Mucosa of descending colon (tissue), 3 donors: Measurements from ENCODE around the gene GNG7. TPM values are rescaled to one million over a fixed set of nuclear protein-coding genes. Genes with fewer than 3 reads are reported as not detected.

Source experiments
- ATAC-seq: fragments of 200-7000 bp; cut with Tn5 transposase; one replicate; pipeline ENCODE4 v1.9.1; 2020; ENCODE audit warnings: mild to moderate bottlenecking, moderate library complexity
- DNase-seq, 3 donors: peaks; one replicate each; pipeline ENCODE4 v3.0.0-alpha.2; 2020
- H3K36me3 ChIP-seq: fragments of 200-600 bp; one replicate; pipeline ENCODE4 v1.8.0; 2021; ENCODE audit warnings: low read depth, mild to moderate bottlenecking
- H3K4me1 ChIP-seq: fragments of 200-600 bp; one replicate; pipeline ENCODE4 v1.8.0; 2021; ENCODE audit warnings: low read depth, mild to moderate bottlenecking
- H3K4me3 ChIP-seq: fragments of 200-600 bp; one replicate; pipeline ENCODE4 v1.8.0; 2021; ENCODE audit warnings: mild to moderate bottlenecking
- H3K9me3 ChIP-seq: fragments of 200-600 bp; one replicate; pipeline ENCODE4 v1.8.0; 2021; ENCODE audit warnings: mild to moderate bottlenecking
- CTCF ChIP-seq: fragments of 200-600 bp; IDR thresholded peaks from one replicate; pipeline ENCODE4 v1.8.0; 2022; ENCODE audit warnings: antibody characterized with exemption, mild to moderate bottlenecking
- intact Hi-C, 2 donors: fragments of 100-400 bp; cut with DNase I in 1 of 2; cut with micrococcal nuclease in 1 of 2; formaldehyde crosslinking; loops; one replicate each; pipeline versions ENCODE4 v1.11.0 to v1.11.1; 2022; cut with DNase I, micrococcal nuclease
- total RNA-seq, 3 donors: library from RNA; stranded (reverse); fragmentation: NEBNext Ultra II Directional in 2 of 3; extraction: Animal tissue kit (Norgen Biotek cat#: 25700) in 2 of 3; gene quantifications; one replicate each; pipeline versions ENCODE4 v1.2.1 to v1.2.4, GENCODE V29; 2021 to 2023
- donor health status: DM: no; HTN: no; CAD: no; lungs with moderate emphysema.
- donor health status: DM: no; HTN: no; CAD: no.
- donor health status: DM: no; HTN: yes; CAD: no.

The GNG7 gene
- total RNA-seq, 3 donors from 2014 or later: 2.5 to 6.9 (median 2.9) TPM

DNA sequence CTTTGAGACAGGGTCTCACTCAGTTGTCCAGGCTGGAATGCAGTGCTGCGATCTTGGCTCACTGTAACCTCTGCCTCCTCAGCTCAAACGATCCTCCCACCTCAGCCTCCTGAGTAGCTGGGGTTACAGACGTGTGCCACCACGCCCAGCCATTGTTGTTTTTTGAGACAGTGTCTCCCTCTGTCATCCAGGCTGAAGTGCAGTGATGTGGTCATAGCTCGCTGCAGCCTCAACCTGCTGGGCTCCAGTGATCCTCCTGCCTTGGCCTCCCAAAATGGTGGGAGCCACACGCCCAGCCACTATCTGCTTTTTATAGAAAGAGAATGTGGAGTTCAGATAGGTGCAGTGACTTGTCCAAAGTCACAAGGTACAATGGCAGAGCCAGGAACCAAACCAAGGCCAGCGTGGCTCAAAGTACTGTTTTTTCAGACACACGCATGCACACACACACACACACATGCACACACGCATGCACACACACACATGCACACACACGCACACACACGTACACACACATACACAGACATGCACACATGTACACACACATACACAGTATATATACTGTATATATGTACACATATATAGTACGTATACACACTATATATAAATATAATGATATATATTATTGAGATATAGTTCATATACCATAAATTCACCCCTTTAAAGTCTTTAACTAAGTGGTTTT is 220.0 kb downstream of the GNG7 start:
- TF ChIP-seq CTCF: no peak
- no peak for DNase-seq
- H3K4me3 ChIP-seq: no peak overlapping the region
- H3K9me3 ChIP-seq: peaks cover 9% of the 10 kb centered on the region
- intact Hi-C loops: no loop called here
- peaks cover 16% of the 10 kb centered on the region for H3K4me1 ChIP-seq
- no peak for ATAC-seq
- H3K36me3 ChIP-seq: no peaks in the 10 kb centered on the region

GRCh38 chr19:2481466-2481865 is 221.0 kb downstream of the GNG7 start:
- Histone ChIP-seq H3K9me3 (peaks cover 9% of the 10 kb centered on the region), H3K4me1 (peaks cover 22% of the 10 kb centered on the region), H3K36me3 (no peaks in the 10 kb centered on the region), H3K4me3 (no peak overlapping the region)
- intact Hi-C loops: no loop called here
- ATAC-seq (no peak), DNase-seq (no peak)
- no peak for TF ChIP-seq CTCF

GRCh38 chr19:2479556-2480194 is 222.8 kb downstream of the GNG7 start:
- intact Hi-C loops: loop anchor here (5.0 kb wide), 2 partner anchors 63 to 133 kb away; no protein-coding TSS in a partner anchor
- H3K4me3 ChIP-seq: no peak overlapping the region
- ATAC-seq: no peak
- peaks cover 9% of the 10 kb centered on the region for H3K9me3 ChIP-seq
- TF ChIP-seq CTCF: no peak
- no peak for DNase-seq
- peaks cover 31% of the 10 kb centered on the region for H3K4me1 ChIP-seq
- no peaks in the 10 kb centered on the region for H3K36me3 ChIP-seq

DNA sequence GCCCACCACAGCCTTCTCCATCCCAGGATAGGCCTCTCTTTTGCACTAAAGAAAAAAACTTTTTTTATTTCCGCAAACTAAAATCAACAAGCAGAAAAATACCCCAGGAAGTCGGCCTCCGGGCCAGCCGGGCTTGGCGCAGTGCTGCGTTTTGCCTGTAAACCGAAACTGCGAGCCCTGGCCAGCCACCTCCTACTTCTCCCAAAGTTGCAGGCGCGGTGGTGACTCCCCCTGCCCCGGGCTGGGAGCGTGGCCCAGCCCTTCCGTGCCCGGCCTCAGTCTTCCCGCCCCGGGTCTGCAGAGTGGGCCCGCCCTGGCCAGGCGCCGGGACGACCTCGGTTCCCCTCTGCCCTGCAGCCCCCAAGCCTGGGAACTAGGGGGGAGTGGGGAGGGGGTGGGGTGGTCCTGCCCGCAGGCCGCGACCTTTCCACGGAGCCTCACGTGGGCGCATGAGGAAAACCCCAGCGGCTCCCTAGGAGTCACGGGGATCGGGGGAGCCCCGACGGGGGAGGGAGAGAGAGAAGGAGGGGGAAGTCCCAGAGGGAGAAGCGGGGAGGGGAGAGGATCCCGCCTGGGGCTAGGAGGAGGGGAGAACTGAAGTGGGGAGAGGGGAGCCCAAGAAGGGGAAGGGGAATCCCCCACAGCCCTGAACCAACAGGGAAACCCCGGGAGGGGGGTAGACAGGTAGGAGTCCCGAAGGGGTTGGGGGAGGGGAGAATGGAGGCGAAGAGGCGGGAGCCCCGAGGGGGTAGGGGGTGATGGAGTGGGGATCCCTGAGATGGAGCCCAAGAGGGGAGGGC is 223.5 kb downstream of the GNG7 start:
- TF ChIP-seq CTCF: no peak
- H3K4me1 ChIP-seq: peaks cover 36% of the 10 kb centered on the region
- H3K36me3 ChIP-seq: no peaks in the 10 kb centered on the region
- DNase-seq (peak; percentile 75 to 91 (median 83)), ATAC-seq (peak; percentile 44)
- intact Hi-C loops: loop anchor here (5.0 kb wide), 2 partner anchors 63 to 133 kb away; no protein-coding TSS in a partner anchor
- H3K4me3 ChIP-seq: peak overlapping the region; percentile 11
- peaks cover 9% of the 10 kb centered on the region for H3K9me3 ChIP-seq

- peak; percentile 78 to 87 (median 80) for DNase-seq
- intact Hi-C loops: loop anchor here (5.0 kb wide), 2 partner anchors 64 to 134 kb away; no protein-coding TSS in a partner anchor
- peaks cover 6% of the 10 kb centered on the region for H3K9me3 ChIP-seq
- H3K4me3 ChIP-seq: peak overlapping the region; percentile 11
- H3K36me3 ChIP-seq: no peaks in the 10 kb centered on the region
- ATAC-seq: peak; percentile 37
- TF ChIP-seq CTCF: no peak
- H3K4me1 ChIP-seq: peaks cover 36% of the 10 kb centered on the region
Observed at GRCh38 chr19:2478278-2478755, 224.2 kb downstream of the GNG7 start.
